ENCODE data around the gene USP21. TPM values are rescaled to one million over a fixed set of nuclear protein-coding genes. Genes with fewer than 3 reads are reported as not detected.

Gene USP21
- total and polyA plus RNA-seq, 2 of the 8 experiments (the other 6 are each of a cell fraction or from before 2014, with no cell fraction given): 23.9 to 36.3 TPM

DNA sequence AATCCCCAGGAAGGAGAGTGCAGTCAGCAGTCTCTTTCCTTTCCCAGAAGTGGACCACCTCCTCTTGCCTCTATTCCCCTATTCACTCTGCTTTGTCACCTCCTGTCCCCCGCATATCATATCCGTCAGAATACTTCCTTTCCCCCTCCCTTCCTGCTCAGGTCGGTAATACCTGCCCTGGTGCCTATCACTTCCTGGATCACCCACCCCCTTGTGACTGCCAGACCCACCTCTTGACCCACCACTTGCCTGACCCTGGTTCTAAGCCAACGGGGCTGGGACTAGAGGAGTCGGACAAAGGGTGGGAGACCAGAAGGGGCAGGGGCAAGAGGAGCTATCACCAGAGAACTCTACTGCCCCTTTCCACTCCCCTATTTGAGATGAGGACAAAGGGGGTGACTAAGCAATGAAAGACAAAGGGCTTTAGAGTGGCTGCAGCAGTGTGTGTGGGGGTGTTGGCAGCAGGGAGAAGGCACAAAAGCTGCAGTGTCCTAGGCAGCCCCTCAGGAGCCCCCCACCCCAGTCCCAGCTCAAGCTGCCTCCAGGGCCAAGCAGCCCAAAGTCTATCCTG is 41.2 kb downstream of the USP21 start (continued):
- TF ChIP-seq, protein P1, sequence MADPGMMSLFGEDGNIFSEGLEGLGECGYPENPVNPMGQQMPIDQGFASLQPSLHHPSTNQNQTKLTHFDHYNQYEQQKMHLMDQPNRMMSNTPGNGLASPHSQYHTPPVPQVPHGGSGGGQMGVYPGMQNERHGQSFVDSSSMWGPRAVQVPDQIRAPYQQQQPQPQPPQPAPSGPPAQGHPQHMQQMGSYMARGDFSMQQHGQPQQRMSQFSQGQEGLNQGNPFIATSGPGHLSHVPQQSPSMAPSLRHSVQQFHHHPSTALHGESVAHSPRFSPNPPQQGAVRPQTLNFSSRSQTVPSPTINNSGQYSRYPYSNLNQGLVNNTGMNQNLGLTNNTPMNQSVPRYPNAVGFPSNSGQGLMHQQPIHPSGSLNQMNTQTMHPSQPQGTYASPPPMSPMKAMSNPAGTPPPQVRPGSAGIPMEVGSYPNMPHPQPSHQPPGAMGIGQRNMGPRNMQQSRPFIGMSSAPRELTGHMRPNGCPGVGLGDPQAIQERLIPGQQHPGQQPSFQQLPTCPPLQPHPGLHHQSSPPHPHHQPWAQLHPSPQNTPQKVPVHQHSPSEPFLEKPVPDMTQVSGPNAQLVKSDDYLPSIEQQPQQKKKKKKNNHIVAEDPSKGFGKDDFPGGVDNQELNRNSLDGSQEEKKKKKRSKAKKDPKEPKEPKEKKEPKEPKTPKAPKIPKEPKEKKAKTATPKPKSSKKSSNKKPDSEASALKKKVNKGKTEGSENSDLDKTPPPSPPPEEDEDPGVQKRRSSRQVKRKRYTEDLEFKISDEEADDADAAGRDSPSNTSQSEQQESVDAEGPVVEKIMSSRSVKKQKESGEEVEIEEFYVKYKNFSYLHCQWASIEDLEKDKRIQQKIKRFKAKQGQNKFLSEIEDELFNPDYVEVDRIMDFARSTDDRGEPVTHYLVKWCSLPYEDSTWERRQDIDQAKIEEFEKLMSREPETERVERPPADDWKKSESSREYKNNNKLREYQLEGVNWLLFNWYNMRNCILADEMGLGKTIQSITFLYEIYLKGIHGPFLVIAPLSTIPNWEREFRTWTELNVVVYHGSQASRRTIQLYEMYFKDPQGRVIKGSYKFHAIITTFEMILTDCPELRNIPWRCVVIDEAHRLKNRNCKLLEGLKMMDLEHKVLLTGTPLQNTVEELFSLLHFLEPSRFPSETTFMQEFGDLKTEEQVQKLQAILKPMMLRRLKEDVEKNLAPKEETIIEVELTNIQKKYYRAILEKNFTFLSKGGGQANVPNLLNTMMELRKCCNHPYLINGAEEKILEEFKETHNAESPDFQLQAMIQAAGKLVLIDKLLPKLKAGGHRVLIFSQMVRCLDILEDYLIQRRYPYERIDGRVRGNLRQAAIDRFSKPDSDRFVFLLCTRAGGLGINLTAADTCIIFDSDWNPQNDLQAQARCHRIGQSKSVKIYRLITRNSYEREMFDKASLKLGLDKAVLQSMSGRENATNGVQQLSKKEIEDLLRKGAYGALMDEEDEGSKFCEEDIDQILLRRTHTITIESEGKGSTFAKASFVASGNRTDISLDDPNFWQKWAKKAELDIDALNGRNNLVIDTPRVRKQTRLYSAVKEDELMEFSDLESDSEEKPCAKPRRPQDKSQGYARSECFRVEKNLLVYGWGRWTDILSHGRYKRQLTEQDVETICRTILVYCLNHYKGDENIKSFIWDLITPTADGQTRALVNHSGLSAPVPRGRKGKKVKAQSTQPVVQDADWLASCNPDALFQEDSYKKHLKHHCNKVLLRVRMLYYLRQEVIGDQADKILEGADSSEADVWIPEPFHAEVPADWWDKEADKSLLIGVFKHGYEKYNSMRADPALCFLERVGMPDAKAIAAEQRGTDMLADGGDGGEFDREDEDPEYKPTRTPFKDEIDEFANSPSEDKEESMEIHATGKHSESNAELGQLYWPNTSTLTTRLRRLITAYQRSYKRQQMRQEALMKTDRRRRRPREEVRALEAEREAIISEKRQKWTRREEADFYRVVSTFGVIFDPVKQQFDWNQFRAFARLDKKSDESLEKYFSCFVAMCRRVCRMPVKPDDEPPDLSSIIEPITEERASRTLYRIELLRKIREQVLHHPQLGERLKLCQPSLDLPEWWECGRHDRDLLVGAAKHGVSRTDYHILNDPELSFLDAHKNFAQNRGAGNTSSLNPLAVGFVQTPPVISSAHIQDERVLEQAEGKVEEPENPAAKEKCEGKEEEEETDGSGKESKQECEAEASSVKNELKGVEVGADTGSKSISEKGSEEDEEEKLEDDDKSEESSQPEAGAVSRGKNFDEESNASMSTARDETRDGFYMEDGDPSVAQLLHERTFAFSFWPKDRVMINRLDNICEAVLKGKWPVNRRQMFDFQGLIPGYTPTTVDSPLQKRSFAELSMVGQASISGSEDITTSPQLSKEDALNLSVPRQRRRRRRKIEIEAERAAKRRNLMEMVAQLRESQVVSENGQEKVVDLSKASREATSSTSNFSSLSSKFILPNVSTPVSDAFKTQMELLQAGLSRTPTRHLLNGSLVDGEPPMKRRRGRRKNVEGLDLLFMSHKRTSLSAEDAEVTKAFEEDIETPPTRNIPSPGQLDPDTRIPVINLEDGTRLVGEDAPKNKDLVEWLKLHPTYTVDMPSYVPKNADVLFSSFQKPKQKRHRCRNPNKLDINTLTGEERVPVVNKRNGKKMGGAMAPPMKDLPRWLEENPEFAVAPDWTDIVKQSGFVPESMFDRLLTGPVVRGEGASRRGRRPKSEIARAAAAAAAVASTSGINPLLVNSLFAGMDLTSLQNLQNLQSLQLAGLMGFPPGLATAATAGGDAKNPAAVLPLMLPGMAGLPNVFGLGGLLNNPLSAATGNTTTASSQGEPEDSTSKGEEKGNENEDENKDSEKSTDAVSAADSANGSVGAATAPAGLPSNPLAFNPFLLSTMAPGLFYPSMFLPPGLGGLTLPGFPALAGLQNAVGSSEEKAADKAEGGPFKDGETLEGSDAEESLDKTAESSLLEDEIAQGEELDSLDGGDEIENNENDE (IDR thresholded peaks at IDR 0.05; ENCODE audit: insufficient replicate concordance, low read length): no peak
- TF ChIP-seq KDM5A (IDR thresholded peaks at IDR 0.05; ENCODE audit: low read length): no peak
- no peak for TF ChIP-seq KDM1A (IDR thresholded peaks at IDR 0.05; ENCODE audit: borderline replicate concordance, low read length)
- TF ChIP-seq RXRA (IDR thresholded peaks at IDR 0.05; ENCODE audit: insufficient read depth, low read depth, low read length): no peak
- peak in 1 of 2 experiments; percentile 25; a peak in 1 of 3 replicates for TF ChIP-seq POLR2A (IDR thresholded peaks at IDR 0.05; ENCODE audit: control extremely low read depth in 1 of 2, low read depth in 2 of 2, low read length in 2 of 2)
- no peak for TF ChIP-seq EGR1 (IDR thresholded peaks at IDR 0.05; ENCODE audit: borderline replicate concordance, low read depth, low read length)
- TF ChIP-seq SAP30 (IDR thresholded peaks at IDR 0.05; ENCODE audit: insufficient read depth, insufficient replicate concordance, low read length): no peak
- peak; percentile 17; the same call in 1 of the 2 replicates for TF ChIP-seq TAF1 (IDR thresholded peaks at IDR 0.05; ENCODE audit: low read depth, low read length)
- TF ChIP-seq SRF (IDR thresholded peaks at IDR 0.05; ENCODE audit: low read depth, low read length): no peak
- TF ChIP-seq TCF12 (IDR thresholded peaks at IDR 0.05; ENCODE audit: low read depth, low read length): no peak
- TF ChIP-seq JUND (IDR thresholded peaks at IDR 0.05; ENCODE audit: low read length): peak; percentile 52; the same call in 1 of the 2 replicates
- no peak for TF ChIP-seq CBX8 (IDR thresholded peaks at IDR 0.05; ENCODE audit: borderline replicate concordance, low read depth, low read length)
